Glomerular endothelial cell (primary cell): ENCODE results near the gene PPFIBP1. TPM values are rescaled to one million over a fixed set of nuclear protein-coding genes. Genes with fewer than 3 reads are reported as not detected.
A peak's percentile ranks its signal among the peaks of the same experiment; 100 is the strongest.
"Not testable (repeated sequence)": the region's sequence is repeated elsewhere in the genome, so short reads cannot be mapped to it uniquely, and the experiment has no call there.

Experiments
- DNase-seq: peaks from one replicate; pipeline ENCODE4 v3.0.0-alpha.2; 2011; ENCODE audit warnings: low read depth, low spot score; ENCODE audit errors: extremely low read depth
- total RNA-seq: library from RNA; depleted of rRNA; stranded (reverse); fragments of >200 nt; gene quantifications from 2 replicates; pipeline ENCODE4 v1.2.3, GENCODE V29; 2015

PPFIBP1 gene
- total RNA-seq, 1 donor from 2014 or later, result 125 TPM

DNA sequence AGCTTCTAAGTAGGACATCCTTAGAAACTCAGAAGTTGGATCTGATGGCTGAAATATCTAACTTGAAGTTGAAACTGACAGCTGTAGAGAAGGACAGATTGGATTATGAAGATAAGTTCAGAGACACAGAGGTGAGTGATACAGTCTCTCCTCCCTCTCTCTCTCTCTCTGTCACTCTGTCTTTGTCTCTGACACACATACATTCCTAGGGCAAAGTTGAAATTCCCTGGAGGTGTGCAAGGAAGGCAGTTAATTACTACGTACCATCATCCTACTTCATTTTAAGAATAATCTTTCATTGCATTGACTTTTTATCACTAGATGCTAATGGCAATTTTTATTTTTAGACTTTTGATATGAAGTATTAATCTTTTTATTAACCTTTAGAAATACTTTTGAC lies 126.0 kb downstream of the PPFIBP1 start:
- DNase-seq, result no peak

DNA sequence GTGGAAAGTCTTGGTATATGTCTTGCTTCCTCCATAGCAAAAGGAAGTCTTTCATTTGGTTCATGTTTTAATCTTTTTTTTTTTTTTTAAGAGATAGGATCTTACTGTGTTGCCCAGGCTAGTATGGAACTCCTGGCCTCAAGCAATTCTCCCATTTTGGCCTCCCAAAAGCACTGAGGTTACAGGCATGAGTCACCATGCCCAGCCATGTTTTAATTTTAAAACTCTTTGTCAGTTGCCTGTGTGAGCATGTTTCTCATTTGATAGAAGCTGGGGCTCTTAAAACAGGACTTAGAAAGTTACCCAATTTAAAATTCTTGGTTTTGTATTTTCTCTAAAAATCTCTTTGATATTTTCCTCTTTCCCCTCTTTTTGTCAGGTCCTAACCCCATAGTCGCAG lies 127.2 kb downstream of the PPFIBP1 start:
- DNase-seq, result no peak

DNA sequence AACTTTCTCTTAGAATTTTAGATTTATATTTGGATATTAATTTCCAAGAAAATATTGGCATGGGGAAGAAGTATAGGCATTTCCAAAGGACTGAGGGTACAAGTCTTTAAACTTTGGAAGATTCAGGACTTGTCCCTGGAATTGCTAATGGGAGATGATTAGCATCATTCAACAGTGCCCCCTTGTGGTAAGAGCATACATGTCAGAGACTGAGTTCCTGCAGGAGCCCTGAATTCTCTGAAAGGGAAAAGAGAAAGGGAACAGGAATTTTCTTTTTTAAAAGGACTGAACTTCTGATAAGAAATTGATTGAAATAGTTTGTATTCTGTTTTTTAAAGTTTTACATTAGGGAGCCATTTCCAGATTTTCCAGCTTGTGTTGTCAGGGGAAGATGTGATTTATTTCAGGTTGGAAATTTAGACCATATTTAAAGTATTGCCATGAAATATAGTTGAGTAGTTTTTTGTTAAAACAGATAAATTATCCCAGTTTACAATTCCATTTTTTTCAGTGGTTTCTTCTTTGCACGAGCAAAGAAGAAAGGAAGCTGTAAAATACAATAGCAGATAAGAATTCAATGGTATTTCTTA lies 128.3 kb downstream of the PPFIBP1 start:
- DNase-seq, result peak; percentile 82

DNA sequence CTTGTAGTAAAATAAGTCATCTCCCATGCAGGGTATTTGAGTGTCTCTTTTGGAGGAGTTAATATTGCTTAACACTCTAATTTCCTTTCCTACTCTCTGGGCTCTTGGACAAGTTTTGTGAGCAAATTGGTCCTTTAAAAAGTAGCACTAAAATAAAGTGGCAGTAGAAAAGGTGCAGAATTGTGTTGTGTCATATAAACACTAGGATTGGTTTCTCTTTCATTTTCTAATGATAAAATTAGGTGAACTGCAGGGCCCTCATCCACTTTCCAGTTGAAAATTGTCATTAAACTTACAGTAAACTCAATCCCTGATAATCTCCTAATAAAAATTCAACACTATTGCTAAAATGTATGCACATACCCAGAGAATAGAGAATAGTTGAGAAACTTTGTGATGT lies 129.7 kb downstream of the PPFIBP1 start:
- no peak for DNase-seq

- not testable (repeated sequence) for DNase-seq
Measured at GRCh38 chr12:27655476-27655875, 131.5 kb downstream of the PPFIBP1 start.

DNA sequence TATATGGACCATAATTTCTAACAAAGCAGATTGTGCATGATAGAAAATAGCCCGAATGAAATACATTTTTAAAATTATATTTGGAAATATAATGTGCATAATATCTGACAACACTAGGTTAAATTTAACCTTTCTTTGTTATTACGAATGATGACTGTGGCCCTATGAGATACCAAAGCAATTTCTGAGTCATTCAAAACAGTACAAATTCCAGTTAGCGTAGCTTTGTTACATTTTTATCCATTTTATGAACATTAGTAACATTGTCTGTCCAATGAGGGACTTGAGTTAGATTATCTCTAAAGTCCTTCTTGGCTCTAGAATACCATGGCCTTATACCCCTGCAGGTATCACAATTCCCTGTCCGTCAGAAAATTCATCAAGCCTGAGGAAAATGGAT lies 133.3 kb downstream of the PPFIBP1 start:
- no peak for DNase-seq

- no peak for DNase-seq
Measured at GRCh38 chr12:27665704-27666103, 141.7 kb downstream of the PPFIBP1 start.

- no peak for DNase-seq
Measured at GRCh38 chr12:27666510-27666909, 142.5 kb downstream of the PPFIBP1 start.

DNA sequence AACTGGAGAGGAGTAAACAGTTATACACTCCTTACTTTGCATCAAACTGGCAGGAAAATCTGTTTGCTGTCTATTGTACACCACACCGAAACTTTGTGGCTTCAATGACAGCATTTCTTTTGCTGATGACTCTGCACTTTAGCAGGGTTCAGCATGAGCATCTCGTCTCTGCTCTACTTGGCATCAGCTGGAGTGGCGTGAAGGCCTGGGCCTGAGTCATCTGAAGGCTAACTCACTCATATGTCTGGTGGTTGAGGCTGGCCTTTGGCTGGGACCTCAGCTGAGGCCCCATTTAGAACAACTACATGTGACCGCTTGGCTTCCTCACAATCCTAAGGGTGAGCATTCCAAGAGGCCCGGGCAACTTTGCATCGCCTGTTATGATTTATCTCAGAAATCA lies 143.5 kb downstream of the PPFIBP1 start:
- no peak for DNase-seq

- DNase-seq, result no peak
Measured at GRCh38 chr12:27672051-27672450, 148.0 kb downstream of the PPFIBP1 start.

DNA sequence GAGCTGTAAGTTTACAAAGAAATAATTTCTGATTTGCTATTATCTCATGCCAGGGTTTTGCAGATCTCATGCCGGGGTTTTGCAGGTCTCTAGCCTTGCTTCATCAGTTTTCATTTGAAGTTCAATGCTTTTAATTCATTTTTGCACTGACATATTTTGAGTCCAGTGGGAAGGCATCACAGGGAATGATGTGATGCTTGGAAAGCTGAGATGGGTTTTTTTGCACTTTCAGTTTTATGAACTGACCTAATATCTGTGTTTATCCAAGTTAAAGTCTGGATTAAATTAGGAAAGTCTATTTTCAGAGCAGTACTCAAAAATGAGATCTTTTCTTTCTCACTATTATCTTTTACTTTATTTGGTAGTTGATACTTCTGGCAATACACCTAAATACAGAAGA lies 148.6 kb downstream of the PPFIBP1 start:
- DNase-seq, result no peak

GRCh38 chr12:27673101-27673718 lies 149.2 kb downstream of the PPFIBP1 start:
- DNase-seq, result no peak

DNA sequence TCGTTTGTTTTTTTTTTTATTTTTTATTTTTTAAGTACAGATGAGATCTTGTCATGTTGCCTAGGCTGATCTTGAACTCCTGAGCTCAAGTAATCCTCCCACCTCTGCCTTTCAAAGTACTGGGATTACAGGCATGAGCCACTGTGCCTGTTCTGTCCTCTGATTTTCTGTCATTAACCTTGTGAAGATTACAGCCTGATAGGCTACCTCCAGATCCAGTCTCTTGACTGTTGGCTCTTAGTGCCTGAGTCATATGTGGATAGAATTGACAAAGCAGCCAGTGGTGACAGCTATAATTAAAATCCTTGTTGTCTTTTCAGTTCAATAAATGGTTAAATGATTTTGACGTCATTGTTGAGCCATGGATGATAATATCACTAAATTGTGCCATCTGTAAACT lies 151.0 kb downstream of the PPFIBP1 start:
- DNase-seq, result no peak

DNA sequence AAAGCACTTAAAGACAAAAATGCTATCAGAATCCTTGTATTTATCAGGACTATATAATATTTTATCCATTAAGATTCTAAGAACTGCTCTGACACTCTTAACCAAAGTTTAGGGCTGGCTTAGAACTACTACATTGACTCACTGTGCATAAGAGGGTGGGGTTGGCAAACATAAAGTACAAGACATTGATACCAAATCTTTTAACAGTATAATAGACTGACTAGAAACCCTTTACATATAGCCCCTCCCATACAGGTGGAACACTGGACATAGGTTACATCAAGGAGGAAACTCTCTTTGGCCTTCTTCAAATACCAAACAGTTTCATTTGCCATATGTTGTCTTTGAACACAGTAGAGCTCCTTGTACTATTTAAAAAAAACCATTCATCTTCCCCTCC lies 156.6 kb downstream of the PPFIBP1 start:
- DNase-seq, result no peak

GRCh38 chr12:27682534-27682933 lies 158.5 kb downstream of the PPFIBP1 start:
- no peak for DNase-seq

- no peak for DNase-seq
Measured at GRCh38 chr12:27685274-27685673, 161.3 kb downstream of the PPFIBP1 start.

GRCh38 chr12:27686147-27686546 lies 162.1 kb downstream of the PPFIBP1 start:
- no peak for DNase-seq

- DNase-seq, result no peak
Measured at GRCh38 chr12:27688671-27689070, 164.7 kb downstream of the PPFIBP1 start.

DNA sequence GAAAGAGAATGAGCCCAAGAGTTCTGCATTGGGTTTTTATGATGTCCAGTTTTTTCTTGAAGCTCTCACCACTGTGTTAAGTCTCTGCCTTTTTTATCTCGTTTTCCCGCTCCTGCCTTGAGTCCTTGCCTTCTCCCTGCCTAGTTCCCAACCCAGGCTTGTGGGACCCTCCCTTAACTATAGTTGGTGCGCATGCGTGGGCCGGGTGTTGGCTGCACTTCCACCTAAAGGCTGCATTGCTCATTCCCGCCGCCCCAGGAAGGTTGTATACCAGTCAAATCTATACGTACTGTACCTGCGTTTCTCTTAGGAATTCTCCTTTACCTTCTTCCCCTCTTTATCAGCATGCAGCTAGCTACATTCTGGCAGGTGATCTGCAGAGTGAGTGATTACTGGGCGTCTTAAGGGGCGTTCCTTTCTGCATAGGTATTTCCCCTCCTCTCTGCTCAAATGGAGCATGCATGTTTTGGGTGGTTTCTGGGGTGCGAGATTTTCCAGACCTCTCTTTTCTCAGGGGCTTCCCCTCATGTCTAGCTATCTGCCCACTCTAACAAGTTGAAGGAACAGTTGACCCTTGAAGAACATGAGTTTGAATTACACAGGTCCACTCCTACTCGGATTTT lies 165.7 kb downstream of the PPFIBP1 start:
- DNase-seq, result no peak

GRCh38 chr12:27693403-27693802 lies 169.4 kb downstream of the PPFIBP1 start:
- DNase-seq, result no peak

DNA sequence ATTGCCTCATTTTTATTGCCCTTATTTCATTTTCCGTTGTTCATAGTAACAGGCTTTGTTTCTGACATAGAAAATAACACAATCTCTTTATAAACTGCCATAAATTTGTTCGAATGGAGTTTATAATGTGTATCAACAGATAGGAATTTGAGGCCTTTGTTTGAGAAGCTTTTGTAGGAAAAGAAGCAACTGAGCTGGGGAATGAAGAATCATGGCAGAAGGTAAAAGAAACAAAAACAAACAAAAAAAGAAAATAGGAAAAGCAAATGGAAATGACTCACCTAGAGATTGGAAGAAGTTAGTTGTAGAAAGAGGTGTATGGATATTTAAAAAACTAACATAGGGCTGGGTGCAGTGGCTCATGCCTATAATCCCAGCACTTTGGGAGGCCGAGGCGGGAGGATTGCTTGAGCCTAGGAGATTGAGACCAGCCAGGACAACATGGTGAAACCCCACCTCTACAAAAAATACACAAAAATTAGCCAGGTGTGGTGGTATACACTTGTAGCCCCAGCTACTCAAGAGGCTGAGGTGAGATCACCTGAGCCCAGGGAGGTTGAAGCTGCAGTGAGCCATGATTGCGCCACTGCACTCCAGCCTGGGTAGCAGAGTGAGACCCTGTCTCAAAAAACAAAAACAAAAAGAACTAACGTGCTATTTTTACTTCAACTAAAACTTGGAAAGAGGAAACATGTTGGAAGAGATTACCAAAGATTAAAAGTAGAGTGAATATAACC lies 171.7 kb downstream of the PPFIBP1 start:
- no peak for DNase-seq

GRCh38 chr12:27696293-27696652 lies 172.3 kb downstream of the PPFIBP1 start, which contains the start of gene REP15:
Gene REP15 (plus strand): TSS chr12:27696447. CDS start chr12:27696563, 116 bp downstream.
- no peak for DNase-seq
